Endothelial cell of hepatic sinusoid (primary cell): ENCODE data around the gene CHST6.
"Not testable (repeated sequence)": the region's sequence is repeated elsewhere in the genome, so short reads cannot be mapped to it uniquely, and the experiment has no call there.

Experiments used
- in situ Hi-C: cut with HindIII; loops from 2 replicates; pipeline ENCODE4 v1.10.0; 2017; ENCODE audit warnings: low sequenced_read_pairs

CHST6 gene

DNA sequence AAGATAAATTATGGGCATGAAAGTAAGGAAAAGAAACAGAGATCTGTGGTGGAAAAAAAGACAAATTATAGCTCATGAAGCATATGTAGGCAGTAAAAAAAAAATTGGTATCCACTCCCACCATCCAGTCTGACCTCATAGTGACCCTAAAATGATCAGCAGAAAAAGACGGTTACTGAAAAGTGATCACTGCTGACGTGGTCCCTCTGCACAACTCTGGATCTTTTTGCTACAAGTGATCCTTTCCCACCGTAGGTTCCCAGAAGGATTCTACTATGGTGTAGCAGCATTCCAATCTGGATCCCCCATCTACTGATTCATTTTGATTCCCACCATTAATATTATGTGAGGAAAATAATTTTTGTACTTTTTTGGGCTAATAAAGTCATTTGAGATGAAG is 10.9 kb upstream of the CHST6 start:
- in situ Hi-C loops, result no loop called here

DNA sequence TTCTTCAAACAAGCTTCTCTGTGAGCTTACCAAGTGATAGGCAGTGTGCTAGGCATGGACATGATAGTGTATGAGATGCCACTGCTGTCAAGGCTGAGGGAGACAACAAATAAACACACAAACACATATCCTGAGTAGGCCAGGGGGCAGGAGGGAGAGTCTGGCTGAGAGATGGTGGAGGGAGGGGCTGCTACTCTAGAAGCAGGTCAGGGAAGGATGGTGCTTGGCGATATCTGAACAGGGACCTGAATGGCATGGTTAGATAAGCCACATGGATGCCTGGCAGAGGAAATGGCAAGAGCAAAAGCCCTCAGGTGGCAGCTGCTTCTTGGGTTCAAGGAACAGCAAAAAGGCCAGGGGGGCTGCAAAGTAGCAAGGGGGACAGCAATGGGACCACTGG is 8.6 kb upstream of the CHST6 start:
- in situ Hi-C loops, result no loop called here

DNA sequence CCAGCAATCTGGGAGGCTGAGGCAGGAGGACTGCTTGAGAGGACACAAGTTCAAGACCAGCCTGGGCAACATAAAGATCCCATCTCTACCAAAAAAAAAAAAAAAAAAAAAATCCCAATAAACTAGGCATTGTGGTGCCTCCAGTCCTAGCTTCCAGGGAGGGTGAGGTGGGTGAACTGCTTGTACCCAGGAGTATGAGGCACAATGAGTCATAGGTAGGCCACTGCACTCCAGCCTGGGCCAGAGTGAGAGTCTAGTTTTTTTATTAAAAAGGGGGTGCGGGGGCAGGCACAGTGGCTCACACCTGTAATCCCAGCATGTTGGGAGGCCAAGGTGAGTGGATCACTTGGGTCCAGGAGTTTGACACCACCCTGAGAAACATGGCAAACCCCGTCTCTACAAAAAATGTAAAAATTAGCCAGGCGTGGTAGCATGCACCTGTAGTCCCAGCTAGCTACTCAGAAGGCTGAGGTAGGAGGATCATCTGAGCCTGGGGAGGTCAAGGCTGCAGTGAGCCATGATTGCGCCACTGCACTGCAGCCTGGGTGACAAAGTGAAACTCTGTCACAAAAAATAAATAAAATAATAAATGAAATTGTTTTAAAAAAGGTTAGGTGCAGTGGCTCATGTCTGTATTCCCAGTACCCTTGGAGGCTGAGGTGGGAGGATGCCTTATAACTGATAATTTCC is 7.8 kb upstream of the CHST6 start:
- in situ Hi-C loops, result no loop called here

DNA sequence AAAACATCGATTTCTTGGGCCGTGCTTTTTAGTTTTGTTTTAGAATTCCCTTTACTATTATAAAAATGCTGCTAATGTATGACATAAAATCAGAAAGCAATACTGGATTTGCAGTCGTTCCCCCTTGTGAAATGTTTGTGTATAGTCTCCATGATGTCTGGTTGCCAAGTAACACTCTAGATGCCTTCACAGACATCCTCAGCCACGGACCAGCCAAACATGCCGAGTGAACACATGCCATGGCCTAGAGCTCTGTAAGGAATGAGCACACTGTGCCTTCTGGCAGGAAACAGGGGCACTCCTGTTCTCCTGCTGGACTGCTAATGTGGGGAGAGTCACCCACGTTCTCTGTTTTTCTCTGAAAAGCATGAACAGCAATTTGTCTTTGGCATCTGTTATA is 6.6 kb upstream of the CHST6 start:
- in situ Hi-C loops, result not testable (repeated sequence)

DNA sequence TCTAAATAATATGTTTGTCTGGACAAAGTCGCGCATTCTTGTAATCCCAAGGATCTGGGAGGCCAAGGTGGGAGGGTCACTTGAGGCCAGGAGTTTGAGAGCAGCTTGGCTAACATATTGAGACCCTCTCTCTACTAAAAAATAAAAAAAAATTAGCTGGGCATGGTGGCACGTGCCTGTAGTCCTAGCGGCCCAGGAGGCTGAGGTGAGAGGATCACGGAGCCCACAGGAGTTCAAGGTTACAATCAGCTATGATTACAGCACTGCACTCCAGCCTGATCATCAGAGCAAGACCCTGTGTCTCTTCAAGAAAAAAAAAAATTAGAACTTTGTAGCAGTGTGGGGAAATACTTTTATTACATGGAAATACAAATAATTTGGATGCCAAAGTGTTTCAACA is 6.1 kb upstream of the CHST6 start:
- in situ Hi-C loops, result no loop called here

DNA sequence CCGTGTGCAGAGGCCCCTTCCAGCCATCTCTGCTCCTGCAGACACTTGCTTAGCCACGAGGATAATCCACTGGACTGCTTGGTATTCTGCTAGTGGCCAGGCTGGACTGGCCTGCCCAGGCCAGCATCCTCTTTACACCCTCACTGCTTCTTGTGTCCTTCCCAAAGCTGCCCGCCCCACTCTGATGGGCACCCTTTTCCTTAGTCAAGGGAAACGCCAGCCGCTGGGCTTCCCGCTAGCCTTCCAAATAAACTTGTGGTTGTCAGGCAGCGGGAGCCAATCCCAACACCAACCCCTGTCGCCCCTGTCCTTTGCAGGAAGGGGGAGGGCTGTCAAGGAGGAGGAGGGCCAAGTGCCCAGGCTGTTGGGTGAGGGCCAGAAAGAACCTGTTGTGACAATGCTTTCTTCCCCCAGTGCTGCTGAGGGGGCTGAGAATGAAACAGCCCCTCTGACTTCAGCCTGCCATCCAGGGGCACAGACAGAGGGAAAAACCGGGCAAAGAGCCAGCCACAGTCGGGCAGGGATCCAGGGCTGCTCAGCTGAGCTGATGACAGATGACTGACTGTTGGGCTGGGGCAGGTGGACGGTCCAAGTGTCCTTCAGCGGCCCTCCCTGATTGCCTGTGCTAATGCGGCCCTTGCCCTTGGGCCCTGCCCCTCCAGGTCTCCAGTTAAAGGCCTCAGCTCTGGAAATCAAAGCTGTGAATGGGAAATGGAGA is 3.5 kb upstream of the CHST6 start:
- in situ Hi-C loops, result loop anchor here (25.0 kb wide), 1 partner anchor 264 kb away; no protein-coding TSS in a partner anchor

DNA sequence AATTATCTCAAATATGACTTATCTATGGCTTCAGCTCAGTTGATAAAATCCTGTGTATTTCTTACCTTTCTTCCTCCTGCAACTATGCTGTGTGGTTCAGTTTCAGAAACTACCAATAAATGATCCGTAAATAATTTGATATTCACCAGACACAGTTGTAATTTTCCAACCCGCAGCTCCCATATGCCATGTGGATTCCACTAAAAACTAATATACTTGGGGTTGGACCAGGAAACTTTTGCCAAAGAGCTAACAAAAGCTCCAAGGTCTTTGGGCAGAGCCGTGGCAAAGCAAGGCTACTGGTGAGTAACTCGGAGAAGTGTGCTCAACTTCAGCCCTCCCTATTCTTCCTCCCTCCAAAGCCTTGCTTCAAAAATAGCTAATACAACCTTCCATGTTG is 2.3 kb upstream of the CHST6 start:
- in situ Hi-C loops, result loop anchor here (25.0 kb wide), 1 partner anchor 265 kb away; no protein-coding TSS in a partner anchor

DNA sequence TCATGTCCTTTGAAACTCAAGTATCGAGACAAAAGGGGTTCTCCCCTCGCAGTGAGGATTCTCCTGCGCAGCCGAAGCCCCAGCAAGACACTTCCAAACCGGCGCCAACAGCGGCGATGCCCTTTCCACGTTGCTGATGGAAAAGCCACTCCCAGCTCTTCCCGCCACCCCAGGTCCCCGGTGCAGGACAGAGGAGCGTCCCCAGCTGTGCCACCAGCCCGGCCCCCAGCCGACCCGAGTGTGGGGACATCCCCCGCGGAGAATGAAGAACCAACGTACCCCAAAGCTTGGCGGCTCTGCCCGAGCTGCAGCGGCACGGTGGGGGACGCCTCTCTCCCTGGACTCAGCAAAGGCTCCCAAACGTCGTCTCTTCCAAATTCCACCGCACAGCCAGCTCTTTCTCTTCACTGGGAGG is 573 bp downstream of the CHST6 start:
- in situ Hi-C loops, result loop anchor here (25.0 kb wide), 1 partner anchor 268 kb away; no protein-coding TSS in a partner anchor

DNA sequence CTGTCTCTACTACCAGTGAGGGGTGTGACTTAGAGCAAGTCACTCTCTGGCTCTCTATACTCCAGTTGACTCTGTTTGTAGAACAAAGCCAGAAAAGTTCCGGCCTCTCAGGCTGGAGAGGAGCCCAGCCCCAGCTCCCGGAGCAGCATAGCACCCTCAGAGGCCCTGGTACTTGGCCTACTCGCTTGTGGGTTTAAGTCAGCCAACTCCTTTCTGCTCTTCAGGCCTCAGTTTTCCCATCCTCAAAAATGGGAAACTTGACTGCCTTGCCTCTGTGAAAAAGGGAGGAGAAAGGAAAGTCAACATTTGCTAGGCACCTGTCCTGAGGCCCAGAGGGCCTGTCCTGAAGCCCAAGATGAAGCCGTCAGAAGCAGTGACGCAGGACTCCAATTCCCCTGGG is 1.1 kb downstream of the CHST6 start:
- in situ Hi-C loops, result loop anchor here (25.0 kb wide), 1 partner anchor 268 kb away; no protein-coding TSS in a partner anchor

DNA sequence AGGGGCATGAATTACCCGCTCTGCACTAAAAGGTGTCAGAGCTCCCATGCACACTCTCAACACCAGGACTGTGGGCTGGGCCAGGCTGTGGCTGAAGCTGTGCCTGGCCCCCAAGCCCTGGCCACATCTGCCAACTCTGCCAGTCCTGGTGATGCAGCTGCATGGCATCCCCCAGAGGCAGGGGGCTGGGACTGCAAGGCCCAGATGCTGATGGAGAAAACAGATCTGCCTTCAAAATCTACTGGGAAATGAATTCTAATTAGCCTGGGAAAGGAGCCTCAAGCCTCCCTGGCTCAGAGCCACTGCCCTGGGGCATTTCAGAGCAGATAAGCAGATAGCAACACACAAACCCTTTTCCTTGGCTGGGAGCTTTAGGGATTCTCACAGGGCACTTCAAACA is 3.4 kb downstream of the CHST6 start:
- in situ Hi-C loops, result loop anchor here (25.0 kb wide), 1 partner anchor 270 kb away; no protein-coding TSS in a partner anchor

DNA sequence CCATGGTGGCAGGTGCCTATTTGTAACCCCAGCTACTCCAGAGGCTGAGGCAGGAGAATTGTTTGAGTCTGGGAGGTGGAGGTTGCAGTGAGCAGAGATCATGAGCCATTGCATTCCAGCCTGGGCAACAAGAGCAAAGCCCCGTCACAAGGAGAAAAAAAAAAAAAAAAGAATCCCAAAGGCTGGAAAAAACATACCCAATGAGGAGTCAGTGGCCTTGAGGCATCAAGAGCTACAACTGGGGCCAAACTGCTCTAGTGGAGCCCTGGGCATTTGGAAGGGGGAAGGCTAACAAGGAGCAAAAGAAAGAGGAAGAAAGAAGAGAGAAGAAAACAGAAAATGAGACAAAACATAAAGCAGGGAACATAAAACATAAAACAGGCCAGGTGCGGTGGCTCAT is 6.9 kb downstream of the CHST6 start:
- in situ Hi-C loops, result loop anchor here (25.0 kb wide), 1 partner anchor 274 kb away; no protein-coding TSS in a partner anchor

DNA sequence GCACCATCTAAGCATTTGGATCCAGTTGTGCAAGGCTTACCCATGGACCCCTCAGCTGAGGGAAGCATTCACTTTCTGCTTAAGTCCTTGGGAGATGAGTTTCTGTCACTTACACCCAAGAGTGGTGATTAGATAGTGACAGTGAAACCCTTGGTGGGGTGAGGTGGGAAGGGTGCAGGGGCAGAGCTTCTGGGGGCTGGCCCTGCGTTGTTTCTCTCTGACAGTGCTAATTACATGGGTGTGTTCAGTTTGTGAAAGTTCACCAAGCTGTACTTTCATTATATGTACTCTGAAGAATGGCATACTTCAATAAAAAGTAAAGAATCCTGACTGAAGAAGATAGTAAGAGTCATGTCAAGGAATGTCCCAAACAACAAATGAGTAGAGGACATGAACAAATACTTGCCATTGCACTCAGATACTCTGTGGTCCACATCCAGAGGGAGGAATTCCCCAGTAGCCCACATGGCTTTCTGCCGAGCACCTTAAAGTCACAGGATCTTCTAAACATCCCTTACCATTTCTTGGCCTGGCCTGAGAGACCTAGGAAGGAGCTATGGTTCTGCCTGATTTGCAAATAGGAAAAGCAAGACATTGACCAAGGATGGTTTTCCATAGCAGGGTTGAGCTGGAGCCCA is 8.4 kb downstream of the CHST6 start:
- in situ Hi-C loops, result loop anchor here (25.0 kb wide), 1 partner anchor 276 kb away; no protein-coding TSS in a partner anchor

DNA sequence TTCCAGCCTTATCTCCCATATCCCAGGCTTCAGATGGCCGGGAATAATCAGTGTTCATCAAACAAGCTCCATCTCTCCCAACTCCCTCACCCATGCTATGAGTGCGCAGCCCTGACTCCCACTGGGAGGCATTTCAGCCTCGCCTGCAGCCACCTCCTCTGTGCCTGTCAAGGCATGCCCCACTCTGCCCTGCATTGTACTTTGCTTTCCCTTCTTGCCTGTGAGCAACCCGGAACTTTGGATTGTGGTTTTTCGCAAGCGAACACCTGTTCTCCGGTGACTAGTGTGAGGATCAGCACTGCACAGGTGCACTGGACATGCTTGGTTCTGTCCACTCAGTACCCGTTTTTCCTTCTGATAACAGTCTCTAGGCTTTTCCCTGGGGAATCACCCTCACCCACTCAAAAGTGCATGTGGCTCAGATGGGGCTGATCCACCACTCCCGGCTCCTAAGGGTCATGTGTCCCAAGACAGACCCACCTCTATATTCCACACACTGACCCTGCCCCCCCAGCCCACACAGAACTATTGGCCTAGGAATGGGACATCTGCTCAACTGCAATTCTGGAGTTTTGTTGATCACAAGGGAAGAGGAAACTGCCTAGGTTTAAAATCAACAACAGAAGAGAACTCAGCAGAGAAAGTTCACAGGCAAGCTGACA is 9.1 kb downstream of the CHST6 start:
- in situ Hi-C loops, result loop anchor here (25.0 kb wide), 1 partner anchor 276 kb away; no protein-coding TSS in a partner anchor

DNA sequence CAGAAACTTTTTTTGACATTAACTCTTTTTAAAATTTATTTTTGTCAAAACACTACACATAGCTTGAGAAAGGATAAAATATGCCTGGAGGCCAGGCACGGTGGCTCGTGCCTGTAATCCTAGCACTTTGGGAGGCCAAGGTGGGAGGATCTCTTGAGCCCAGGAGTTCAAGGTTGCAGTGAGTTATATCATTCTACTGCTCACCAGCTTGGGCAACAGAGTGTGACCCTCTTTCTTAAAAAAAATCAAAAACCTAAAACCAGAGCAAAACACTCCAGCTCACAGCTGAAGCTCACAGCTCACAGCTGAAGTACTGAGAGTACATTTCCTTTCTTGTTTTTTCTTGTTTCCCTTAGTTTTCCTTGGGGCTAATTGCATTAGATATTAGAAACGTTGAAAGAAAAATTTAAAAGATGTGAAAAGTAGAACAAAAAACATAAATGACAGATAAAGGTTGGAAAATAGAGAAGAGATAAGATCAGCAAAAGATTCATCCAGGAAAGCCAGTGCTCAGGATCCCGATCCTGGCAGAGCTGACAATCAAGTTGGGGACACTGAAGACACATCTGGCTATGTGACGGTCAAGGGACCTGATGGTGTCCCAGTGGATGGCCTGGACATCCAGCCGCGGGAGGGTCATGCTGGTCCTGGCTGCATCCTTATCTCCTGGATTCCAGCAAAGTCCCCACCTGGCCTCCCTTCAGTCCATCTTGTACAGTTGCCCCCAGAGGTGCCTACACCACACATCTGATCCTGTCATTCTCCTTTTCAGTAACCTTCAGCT is 9.8 kb downstream of the CHST6 start:
- in situ Hi-C loops, result loop anchor here (25.0 kb wide), 1 partner anchor 277 kb away; no protein-coding TSS in a partner anchor

DNA sequence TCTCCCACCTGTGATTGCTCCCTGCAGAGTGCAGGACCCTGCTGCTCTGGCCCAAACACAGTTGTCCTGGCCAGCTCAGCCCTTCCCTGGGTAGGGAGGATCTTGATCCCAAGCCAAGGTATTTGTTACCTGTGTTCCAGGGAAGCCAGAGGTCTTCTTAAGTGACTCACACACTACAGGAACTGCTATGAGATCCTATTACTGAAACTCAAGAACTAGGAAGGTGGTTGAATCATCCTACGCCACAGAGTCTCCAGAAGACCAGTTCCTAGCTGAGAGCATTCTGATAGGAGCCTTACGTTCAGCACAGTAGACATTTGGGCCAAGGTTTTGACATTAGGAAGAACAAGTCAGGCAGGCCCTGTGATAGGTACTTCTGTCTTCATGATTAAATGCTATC is 12.0 kb downstream of the CHST6 start:
- in situ Hi-C loops, result loop anchor here (25.0 kb wide), 1 partner anchor 279 kb away; no protein-coding TSS in a partner anchor

DNA sequence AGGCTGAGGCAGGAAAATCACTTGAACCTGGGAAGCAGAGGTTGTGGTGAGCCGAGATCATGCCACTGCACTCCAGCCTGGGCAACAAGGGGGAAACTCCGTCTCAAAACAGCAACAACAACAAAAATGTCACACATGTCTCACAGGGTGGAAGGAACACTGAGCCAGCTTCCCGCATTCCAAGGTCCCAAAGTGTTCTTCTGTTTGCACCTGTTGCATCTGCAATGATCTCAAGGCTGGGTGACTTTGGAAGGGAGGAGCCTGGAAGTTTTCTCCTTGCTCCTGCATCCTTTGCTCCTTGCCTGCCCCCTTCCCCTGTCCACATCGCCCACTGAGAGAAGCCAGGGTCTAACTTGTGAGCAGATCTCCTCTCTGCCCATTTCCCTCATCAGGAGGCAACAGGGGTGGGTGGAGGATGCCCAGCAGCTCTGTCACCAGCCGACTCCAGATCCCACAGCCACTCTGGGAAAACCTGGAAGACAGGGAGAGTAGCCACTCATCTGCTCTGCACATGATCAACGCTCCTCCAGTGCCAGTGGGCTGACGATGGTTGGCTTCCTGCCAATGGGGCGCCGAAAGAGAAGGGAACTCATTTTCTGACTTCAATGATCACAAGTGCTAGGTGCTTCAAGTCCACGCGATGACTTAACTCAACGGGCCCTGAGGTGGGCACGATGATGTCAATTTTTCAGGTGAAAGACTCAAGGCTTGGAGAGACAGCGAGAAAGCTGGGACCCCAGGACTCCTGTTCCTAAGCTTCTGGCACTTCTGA is 12.6 kb downstream of the CHST6 start:
- in situ Hi-C loops, result loop anchor here (25.0 kb wide), 1 partner anchor 280 kb away; no protein-coding TSS in a partner anchor

DNA sequence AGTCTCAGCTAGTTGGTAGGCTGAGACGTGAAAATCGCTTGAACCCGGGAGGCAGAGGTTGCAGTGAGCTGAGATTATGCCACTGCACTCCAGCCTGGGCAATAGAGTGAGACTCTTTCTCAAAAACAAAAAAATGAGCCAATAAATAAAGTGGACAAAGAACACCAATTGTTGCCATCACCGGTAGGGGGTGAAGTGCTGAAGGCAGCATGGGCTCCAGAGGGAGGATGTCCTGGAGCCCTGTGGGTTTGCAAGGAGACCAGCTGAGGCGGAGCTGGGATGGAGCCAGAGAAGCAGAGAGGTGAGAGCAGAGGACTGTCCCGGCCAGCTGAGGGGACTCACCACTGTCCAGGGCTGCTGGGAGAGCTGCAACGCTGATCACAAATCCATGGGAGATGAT is 13.8 kb downstream of the CHST6 start:
- in situ Hi-C loops, result loop anchor here (25.0 kb wide), 1 partner anchor 281 kb away; no protein-coding TSS in a partner anchor

DNA sequence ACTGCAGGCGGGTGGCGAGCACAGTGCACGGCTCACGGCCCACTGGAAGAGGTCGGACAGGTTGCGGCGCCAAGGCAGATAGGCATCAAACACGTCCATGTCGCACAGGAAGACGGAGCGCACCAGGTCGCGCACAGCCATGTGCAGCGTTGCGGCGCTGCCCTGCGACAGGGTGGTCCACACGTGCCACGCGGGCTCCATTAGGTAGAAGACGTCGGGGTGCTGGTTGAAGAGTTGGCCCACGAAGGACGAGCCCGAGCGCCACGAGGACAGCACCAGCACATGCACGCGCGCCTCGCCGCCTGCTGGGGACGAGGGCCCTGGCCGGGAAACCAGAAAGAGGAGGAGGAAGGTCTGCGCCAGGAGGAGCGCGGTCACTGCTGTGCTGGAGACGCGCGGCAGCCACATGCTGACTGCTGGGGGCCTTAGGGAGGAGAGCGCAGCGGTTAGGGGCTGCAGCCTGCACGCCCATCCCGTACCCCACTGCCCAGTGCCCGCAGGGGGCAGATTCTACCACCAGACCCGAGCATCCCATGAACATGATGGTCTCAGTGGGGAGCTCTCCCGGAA is 15.7 kb downstream of the CHST6 start:
- in situ Hi-C loops, result loop anchor here (25.0 kb wide), 1 partner anchor 283 kb away; no protein-coding TSS in a partner anchor
